HG03558 (cell line): ENCODE results near the gene TMEM184A.

Source experiments
- ATAC-seq: cut with Tn5 transposase; IDR thresholded peaks from one replicate; pipeline ENCODE4 v1.9.1; 2021; ENCODE audit warnings: moderate number of reproducible peaks; ENCODE audit not compliant: unreplicated experiment; ENCODE audit errors: extremely low read depth

TMEM184A gene

DNA sequence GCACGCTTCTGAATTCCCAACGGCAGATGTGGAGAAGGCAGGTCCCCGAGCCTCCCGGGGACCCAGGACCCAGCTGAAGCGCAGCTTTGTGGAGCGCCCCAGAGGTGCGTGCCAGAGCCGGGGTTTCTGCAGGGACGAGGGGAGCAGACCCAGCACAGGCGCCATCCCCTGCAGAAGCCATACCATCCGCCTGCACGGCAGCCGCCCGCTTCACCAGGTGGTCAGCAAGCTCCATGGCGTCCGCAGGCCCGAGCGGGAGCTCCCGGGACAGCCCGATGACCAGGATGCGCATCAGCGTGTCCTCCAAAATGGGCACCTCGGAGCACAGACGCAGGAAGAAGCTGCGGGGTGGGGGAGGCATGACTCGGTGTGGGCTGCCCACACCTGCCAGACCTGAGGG lies 62.4 kb downstream of the TMEM184A start:
- no peak for ATAC-seq

GRCh38 chr7:1493129-1493528 lies 62.9 kb downstream of the TMEM184A start:
- ATAC-seq, result no peak

DNA sequence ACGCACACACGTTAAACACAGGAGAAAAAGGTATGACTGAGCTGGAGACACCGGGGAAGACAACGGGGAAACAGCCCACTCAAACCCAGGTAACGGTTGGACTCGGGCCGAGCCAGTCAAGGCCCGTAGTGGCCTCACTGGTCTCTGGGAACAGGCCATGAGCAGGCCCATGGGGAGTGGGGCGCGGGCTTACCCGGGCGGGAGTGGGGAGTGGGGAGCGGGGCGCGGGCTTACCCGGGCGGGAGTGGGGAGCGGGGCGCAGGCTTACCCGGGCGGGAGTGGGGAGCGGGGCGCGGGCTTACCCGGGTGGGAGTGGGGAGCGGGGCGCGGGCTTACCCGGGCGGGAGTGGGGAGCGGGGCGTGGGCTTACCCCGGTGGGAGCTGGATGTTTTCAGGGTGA lies 63.4 kb downstream of the TMEM184A start:
- no peak for ATAC-seq
